HEK293T (cell line): Measurements from ENCODE around the gene SH3RF2.

Experiments used
- FOXM1 ChIP-seq: fragments of 450-650 bp; IDR thresholded peaks from 2 replicates; pipeline ENCODE4 v1.6.1; 2017; ENCODE audit warnings: mild to moderate bottlenecking, borderline replicate concordance
- ZNF384 ChIP-seq: fragments of 450-650 bp; IDR thresholded peaks from 2 replicates; pipeline ENCODE4 v1.6.1; 2016

DNA sequence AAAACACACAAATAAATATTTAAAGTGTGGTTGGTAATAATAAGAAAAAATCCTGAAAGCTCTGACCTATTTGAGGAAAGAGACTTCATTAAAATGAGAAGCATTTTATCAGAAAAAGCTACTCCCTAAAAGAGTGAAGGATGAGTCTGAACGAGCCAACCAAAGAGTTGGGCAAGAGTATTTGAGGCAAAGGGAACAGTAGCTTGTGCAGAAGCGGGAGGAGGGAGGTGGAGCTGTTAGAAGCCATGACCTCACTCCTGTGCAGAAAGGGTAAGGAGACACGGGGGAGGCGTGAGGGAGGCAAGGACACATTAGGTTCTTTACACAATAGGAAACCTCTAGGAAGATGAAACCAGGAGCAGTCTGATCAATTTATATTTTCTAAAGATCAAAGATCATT is 29.4 kb downstream of the SH3RF2 start:
- TF ChIP-seq FOXM1 (no peak), ZNF384 (no peak)
